ENCODE results near the gene PRR11.
A peak's percentile ranks its signal among the peaks of the same experiment; 100 is the strongest.
"Not testable (repeated sequence)": the region's sequence is repeated elsewhere in the genome, so short reads cannot be mapped to it uniquely, and the experiment has no call there.

The PRR11 gene

GRCh38 chr17:59193336-59193862, 37.9 kb downstream of the PRR11 start:
- DNase-seq (ENCODE audit: low read depth, low spot score): no peak

GRCh38 chr17:59199398-59199797, 43.9 kb downstream of the PRR11 start:
- H3K27ac ChIP-seq: no peak overlapping the region
- DNase-seq (ENCODE audit: low read depth, low spot score): no peak

More at GRCh38 chr17:59193336-59193862, 37.9 kb downstream of the PRR11 start:
- H3K27ac ChIP-seq: no peak overlapping the region

GRCh38 chr17:59202320-59202719, 46.8 kb downstream of the PRR11 start:
- no peak overlapping the region for H3K27ac ChIP-seq
- no peak for DNase-seq (ENCODE audit: low read depth, low spot score)

- no peak overlapping the region for H3K27ac ChIP-seq
- no peak for DNase-seq (ENCODE audit: low read depth, low spot score)
Observed at GRCh38 chr17:59219370-59219769, 63.8 kb downstream of the PRR11 start.

- no peak for DNase-seq (ENCODE audit: low read depth, low spot score)
- H3K27ac ChIP-seq: no peak overlapping the region
Observed at GRCh38 chr17:59219992-59220327, 64.4 kb downstream of the PRR11 start.

- peak within 1 kb of the TSS; percentile 13 for H3K27ac ChIP-seq
- peak; percentile 50 for DNase-seq (ENCODE audit: low read depth, low spot score)
Observed at GRCh38 chr17:59220328-59221158, 65.0 kb downstream of the PRR11 start, which contains the start of gene GDPD1. GDPD1 (plus strand) TSS chr17:59220511; CDS start chr17:59220610, 99 bp downstream.

- H3K27ac ChIP-seq: no peak overlapping the region
- no peak for DNase-seq (ENCODE audit: low read depth, low spot score)
Observed at GRCh38 chr17:59221159-59221847, 65.8 kb downstream of the PRR11 start.

GRCh38 chr17:59223813-59224212, 68.3 kb downstream of the PRR11 start:
- no peak for DNase-seq (ENCODE audit: low read depth, low spot score)
- H3K27ac ChIP-seq: no peak overlapping the region

GRCh38 chr17:59228588-59228987, 73.0 kb downstream of the PRR11 start:
- DNase-seq (ENCODE audit: low read depth, low spot score); H3K27ac ChIP-seq: not testable (repeated sequence)

GRCh38 chr17:59230764-59231163, 75.2 kb downstream of the PRR11 start:
- no peak overlapping the region for H3K27ac ChIP-seq
- no peak for DNase-seq (ENCODE audit: low read depth, low spot score)

- H3K27ac ChIP-seq: no peak overlapping the region
- DNase-seq (ENCODE audit: low read depth, low spot score): no peak
Observed at GRCh38 chr17:59234631-59235030, 79.1 kb downstream of the PRR11 start.

- H3K27ac ChIP-seq: no peak overlapping the region
- no peak for DNase-seq (ENCODE audit: low read depth, low spot score)
Observed at GRCh38 chr17:59238906-59239305, 83.4 kb downstream of the PRR11 start.

GRCh38 chr17:59244081-59244480, 88.5 kb downstream of the PRR11 start:
- DNase-seq (ENCODE audit: low read depth, low spot score): no peak

More at GRCh38 chr17:59244081-59244480, 88.5 kb downstream of the PRR11 start:
- no peak overlapping the region for H3K27ac ChIP-seq
